OCI-LY3 (cell line): ENCODE data around the gene COL6A2.

ENCODE experiments used
- H2AFZ ChIP-seq: fragments of 200-600, 300-600 bp; shearing (Covaris generic); 2 replicates; pipeline ENCODE4 v1.6.0; 2014; ENCODE audit warnings: antibody characterized with exemption, low read depth, low read length
- H3K27ac ChIP-seq: fragments of 200-600, 300-600 bp; sonication (generic); 2 replicates; pipeline ENCODE4 v1.5.1; 2014; ENCODE audit warnings: mild to moderate bottlenecking, low read length, moderate library complexity, mixed read lengths
- H3K27me3 ChIP-seq: fragments of 200-600, 300-600 bp; sonication (generic); 2 replicates; pipeline ENCODE4 v1.6.1; 2014; ENCODE audit warnings: low read depth, low read length, mixed read lengths
- H3K36me3 ChIP-seq: fragments of 200-600, 300-600 bp; sonication (generic); replicated peaks from 2 replicates; pipeline ENCODE3; 2014; ENCODE audit warnings: low read depth, low read length, mixed read lengths
- H3K4me1 ChIP-seq: fragments of 300-600, 200-600 bp; sonication (generic); 2 replicates; pipeline ENCODE4 v1.6.1; 2014; ENCODE audit warnings: low read length, mixed read lengths
- H3K4me2 ChIP-seq: fragments of 200-600, 300-600 bp; sonication (generic); 2 replicates; pipeline ENCODE4 v1.6.1; 2014; ENCODE audit warnings: low read length, mixed read lengths
- H3K4me3 ChIP-seq: fragments of 300-600, 200-600 bp; sonication (generic); 2 replicates; pipeline ENCODE4 v1.5.1; 2014; ENCODE audit warnings: antibody characterized with exemption, mild to moderate bottlenecking, low read length, moderate library complexity
- H3K79me2 ChIP-seq: fragments of 300-600, 200-600 bp; shearing (Covaris generic); 2 replicates; pipeline ENCODE4 v1.6.1; 2014; ENCODE audit warnings: mild to moderate bottlenecking, low read length, mixed read lengths
- H3K9ac ChIP-seq: fragments of 300-600, 200-600 bp; shearing (Covaris generic); 2 replicates; pipeline ENCODE4 v1.6.0; 2014; ENCODE audit warnings: mild to moderate bottlenecking, low read length, moderate library complexity
- H3K9me3 ChIP-seq: fragments of 200-600, 300-600 bp; shearing (Covaris generic); 2 replicates; pipeline ENCODE4 v1.6.1; 2014; ENCODE audit warnings: low read length, mixed read lengths; ENCODE audit not compliant: insufficient read depth
- H4K20me1 ChIP-seq: fragments of 200-600, 300-600 bp; sonication (generic); 2 replicates; pipeline ENCODE4 v1.6.1; 2016; ENCODE audit warnings: low read length, mixed read lengths; ENCODE audit not compliant: insufficient read depth
- CTCF ChIP-seq: fragments of 200-600, 300-600 bp; sonication (generic); IDR thresholded peaks from 2 replicates; pipeline ENCODE4 v1.5.1; 2014; ENCODE audit warnings: antibody characterized with exemption, low read length, low read depth
- EZH2phosphoT487 ChIP-seq: fragments of 200-600 bp; shearing (Covaris generic); IDR thresholded peaks from 2 replicates; pipeline ENCODE4 v1.6.1; 2018; ENCODE audit warnings: antibody characterized with exemption, mixed run types, low read depth

COL6A2 gene

GRCh38 chr21:46142582-46143473 lies 44.9 kb downstream of the COL6A2 start:
- Histone ChIP-seq H3K4me3 (no peak overlapping the region), H3K36me3 (no peaks in the 10 kb centered on the region), H3K27me3 (no peaks in the 10 kb centered on the region), H3K9me3 (no peaks in the 10 kb centered on the region), H3K4me2 (no peak overlapping the region), H3K4me1 (no peaks in the 10 kb centered on the region), H2AFZ (no peak overlapping the region), H3K79me2 (no peaks in the 10 kb centered on the region), H3K27ac (no peak overlapping the region), H4K20me1 (no peaks in the 10 kb centered on the region), H3K9ac (no peak overlapping the region)
- TF ChIP-seq EZH2phosphoT487 (no peak), CTCF (no peak)

DNA sequence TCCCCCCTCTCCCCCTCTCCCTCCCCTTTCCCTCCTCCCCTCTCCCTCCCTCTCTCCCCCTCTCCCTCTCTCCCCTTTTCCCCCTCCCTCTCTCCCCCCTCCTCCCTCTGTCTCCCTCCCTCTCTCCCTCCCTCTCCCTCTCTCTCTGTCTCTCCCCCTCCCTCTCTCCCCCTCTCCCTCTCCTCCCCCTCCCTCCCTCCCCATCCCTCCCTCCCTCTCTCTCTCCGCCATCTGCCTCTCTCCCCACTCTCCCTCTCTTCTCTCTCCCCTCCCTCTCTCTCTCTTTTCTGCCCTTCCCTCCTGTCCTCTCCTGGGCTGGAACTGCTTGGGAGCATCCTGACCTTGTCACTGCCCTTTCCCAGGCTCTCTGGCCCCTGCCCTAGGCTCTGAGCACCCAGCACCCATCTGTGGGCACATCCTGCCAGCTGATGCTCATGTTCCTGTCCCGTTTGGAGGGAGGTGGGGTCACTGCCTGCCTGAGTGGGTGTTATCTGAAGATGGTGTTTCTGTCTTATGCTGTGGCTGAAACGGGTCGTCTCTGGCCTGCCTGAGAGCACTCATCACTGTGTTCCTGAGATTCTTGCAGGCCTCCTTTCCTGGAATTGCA lies 46.7 kb downstream of the COL6A2 start:
- no peaks in the 10 kb centered on the region for H3K36me3 ChIP-seq
- no peak overlapping the region for H3K9ac ChIP-seq
- no peaks in the 10 kb centered on the region for H3K4me1 ChIP-seq
- no peak overlapping the region for H3K27ac ChIP-seq
- no peak overlapping the region for H2AFZ ChIP-seq
- H4K20me1 ChIP-seq = no peaks in the 10 kb centered on the region
- H3K9me3 ChIP-seq = no peaks in the 10 kb centered on the region
- H3K27me3 ChIP-seq = no peaks in the 10 kb centered on the region
- no peak overlapping the region for H3K4me2 ChIP-seq
- TF ChIP-seq CTCF = no peak
- no peak for TF ChIP-seq EZH2phosphoT487
- H3K4me3 ChIP-seq = no peak overlapping the region
- H3K79me2 ChIP-seq = no peaks in the 10 kb centered on the region

DNA sequence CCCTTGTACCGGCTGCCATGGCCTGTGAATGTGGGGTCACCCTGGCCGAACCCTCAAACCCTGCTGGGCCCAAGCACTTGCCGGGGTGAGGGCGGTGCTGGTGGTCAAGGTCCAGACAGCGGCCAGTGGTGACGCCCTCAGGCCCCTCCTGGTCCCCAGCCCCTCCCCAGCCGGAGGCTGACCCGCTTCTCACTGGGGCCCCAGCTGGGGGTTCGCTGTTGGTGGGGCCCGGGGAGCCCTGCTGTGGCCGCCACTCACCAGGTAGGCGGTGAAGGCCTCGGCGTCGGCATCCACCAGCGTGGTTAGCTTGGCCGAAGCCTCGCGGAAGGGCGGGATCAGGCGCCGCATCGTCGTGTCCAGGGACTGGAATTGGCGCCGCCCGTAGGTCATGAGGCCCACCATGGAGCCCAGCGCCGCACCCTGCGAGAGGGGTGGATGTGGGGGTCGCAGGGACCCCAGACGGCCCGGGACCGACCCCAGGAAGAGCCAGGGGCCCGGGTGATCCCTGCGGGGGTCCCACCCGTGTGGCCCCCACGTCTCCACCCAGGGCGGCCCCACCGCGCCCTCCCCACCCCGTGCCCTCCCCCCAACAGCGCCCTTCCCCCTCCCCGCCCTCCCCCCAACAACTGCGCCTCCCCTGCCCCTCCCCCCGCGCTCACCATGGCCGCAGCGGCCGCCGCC lies 47.4 kb downstream of the COL6A2 start:
- Histone ChIP-seq H3K9ac (no peak overlapping the region), H3K27me3 (no peaks in the 10 kb centered on the region), H3K36me3 (no peaks in the 10 kb centered on the region), H3K27ac (no peak overlapping the region), H3K9me3 (no peaks in the 10 kb centered on the region), H2AFZ (no peak overlapping the region), H4K20me1 (no peaks in the 10 kb centered on the region), H3K4me1 (no peaks in the 10 kb centered on the region), H3K79me2 (no peaks in the 10 kb centered on the region), H3K4me2 (no peak overlapping the region), H3K4me3 (no peak overlapping the region)
- TF ChIP-seq EZH2phosphoT487 = no peak
- TF ChIP-seq CTCF = no peak
